Suprapubic skin (tissue), 4 donors: ENCODE data around the gene LCN15. TPM values are rescaled to one million over a fixed set of nuclear protein-coding genes. Genes with fewer than 3 reads are reported as not detected.

ENCODE experiments used
- DNase-seq, 2 donors: peaks; one replicate each; pipeline ENCODE4 v3.0.0-alpha.2; 2019; ENCODE audit warnings: low spot score in 2 of 2
- H3K27ac ChIP-seq: fragments of 200-600 bp; sonication (generic); one replicate; pipeline ENCODE4 v1.5.1; 2019
- H3K27me3 ChIP-seq: fragments of 200-600 bp; sonication (generic); one replicate; pipeline ENCODE4 v1.5.1; 2019
- H3K36me3 ChIP-seq: fragments of 200-600 bp; sonication (generic); one replicate; pipeline ENCODE4 v1.5.1; 2019
- H3K4me1 ChIP-seq: fragments of 200-600 bp; sonication (generic); one replicate; pipeline ENCODE4 v1.5.1; 2019
- H3K4me3 ChIP-seq: fragments of 200-600 bp; sonication (generic); one replicate; pipeline ENCODE4 v1.5.1; 2019; ENCODE audit warnings: mild to moderate bottlenecking
- H3K9me3 ChIP-seq: fragments of 200-600 bp; sonication (generic); one replicate; pipeline ENCODE4 v1.5.1; 2019
- EP300 ChIP-seq: sonication (generic); formaldehyde crosslinking; IDR thresholded peaks from one replicate; pipeline ENCODE4 v1.6.1; 2017; ENCODE audit warnings: antibody characterized with exemption
- POLR2A ChIP-seq, 2 donors: fragments of 450-650 bp; IDR thresholded peaks; one replicate each; pipeline ENCODE4 v1.6.1; 2017; ENCODE audit warnings: antibody characterized with exemption in 2 of 2, mild to moderate bottlenecking in 2 of 2, moderate library complexity in 2 of 2
- POLR2AphosphoS5 ChIP-seq, 3 donors: sonication (generic); formaldehyde crosslinking; IDR thresholded peaks; one replicate each; pipeline ENCODE4 v1.6.1; 2017; ENCODE audit warnings: antibody characterized with exemption in 3 of 3
- WGBS: methylation state at CpG from one replicate; pipeline ENCODE4 v1.1.5; 2018; 5-methylcytosine and 5-hydroxymethylcytosine counted together
- total RNA-seq, 4 donors: library from RNA; depleted of rRNA; stranded (reverse); fragments of >200 nt; gene quantifications; one replicate each; pipeline ENCODE4 v1.1.0, GENCODE V29; 2016
- TF ChIP-seq, protein P1 (sequence below), 2 donors: fragments of 200-600 bp in 1 of 2; fragments of 450-650 bp in 1 of 2; sonication (generic) in 1 of 2; IDR thresholded peaks; one replicate each; pipeline ENCODE4 v1.5.1; 2016 to 2019; ENCODE audit warnings: antibody characterized with exemption in 2 of 2, mild to moderate bottlenecking in 1 of 2, moderate library complexity in 1 of 2

Gene LCN15
- total RNA-seq, 4 donors from 2014 or later = 0.21 TPM; not detected in 3

DNA sequence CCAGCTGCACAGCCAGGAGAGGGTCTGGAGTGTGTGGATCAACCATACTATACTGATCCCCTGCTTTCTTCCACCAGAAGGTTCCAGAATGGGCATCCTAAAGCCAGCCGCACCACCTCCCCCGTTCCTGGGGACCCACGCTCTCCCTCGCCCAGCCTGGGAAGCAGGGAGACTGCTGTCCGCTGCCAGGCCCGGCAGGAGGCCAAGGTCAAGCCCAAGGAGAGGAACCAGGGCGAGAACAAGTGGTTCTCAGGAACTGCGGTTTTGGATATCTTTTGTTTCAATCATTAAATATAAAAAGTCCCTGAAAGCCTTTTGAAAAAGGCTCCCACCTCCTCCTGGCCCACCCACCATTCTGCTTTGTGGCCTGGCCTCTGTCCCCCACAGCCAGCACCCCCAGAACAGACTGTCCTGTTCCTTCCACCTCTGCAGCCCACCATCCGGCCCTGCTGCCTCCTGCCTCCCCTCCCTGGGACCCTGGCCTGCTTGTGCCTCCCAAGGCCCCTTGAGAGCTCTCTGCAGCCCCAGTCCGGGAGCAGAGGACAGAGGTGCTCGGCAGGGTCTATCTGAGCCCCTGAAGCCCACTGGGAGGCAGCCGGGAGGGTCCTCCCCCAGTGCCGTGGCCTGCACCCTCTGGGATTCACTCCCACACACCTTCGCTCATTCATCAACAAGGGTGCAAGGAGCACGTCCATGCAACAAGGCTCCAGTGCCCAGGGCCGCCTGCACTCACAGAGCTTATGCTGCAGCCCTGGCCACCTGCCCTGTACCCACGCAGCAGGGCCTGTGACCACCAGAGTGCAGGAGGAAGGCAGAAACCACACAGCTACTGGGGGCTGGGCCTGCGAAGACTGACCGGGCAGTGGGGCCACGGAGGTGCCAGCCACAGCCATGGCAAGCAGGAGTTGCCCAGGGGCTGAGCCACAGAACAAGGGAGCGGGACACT lies 15.4 kb downstream of the LCN15 start:
- H3K27ac ChIP-seq = no peak overlapping the region

DNA sequence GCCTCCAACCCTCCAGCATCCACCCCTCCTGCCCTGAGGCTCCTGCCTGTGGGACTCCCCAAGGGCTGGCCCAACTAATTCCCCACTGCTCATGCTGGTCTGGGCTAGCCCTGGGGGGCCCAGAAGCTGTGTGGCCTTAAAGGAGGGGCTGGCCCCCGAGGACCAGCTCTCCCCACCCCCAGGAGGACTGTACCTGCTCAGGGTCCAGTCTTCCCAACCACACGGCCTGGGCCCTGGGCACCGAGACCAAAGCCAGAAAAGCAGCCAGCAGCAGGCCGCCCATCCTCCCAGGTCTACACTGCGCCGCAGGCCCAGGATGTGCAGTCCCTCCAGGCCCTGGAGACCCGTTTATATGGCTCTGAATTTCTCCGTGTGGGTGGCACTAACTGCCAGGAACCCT lies 16.1 kb downstream of the LCN15 start, which contains the start of gene LCN6:
LCN6 (minus strand) TSS at position 325 of the 400 bp plus-strand sequence; CDS start at position 283, 42 bp downstream.
- Histone ChIP-seq H3K9me3 (no peaks in the 10 kb centered on the region), H3K27me3 (peaks cover 18% of the 10 kb centered on the region), H3K36me3 (no peaks in the 10 kb centered on the region), H3K4me1 (peaks cover 9% of the 10 kb centered on the region), H3K27ac (no peak within 1 kb of the TSS), H3K4me3 (no peak within 1 kb of the TSS)
- no peak for DNase-seq
- TF ChIP-seq, protein P1, sequence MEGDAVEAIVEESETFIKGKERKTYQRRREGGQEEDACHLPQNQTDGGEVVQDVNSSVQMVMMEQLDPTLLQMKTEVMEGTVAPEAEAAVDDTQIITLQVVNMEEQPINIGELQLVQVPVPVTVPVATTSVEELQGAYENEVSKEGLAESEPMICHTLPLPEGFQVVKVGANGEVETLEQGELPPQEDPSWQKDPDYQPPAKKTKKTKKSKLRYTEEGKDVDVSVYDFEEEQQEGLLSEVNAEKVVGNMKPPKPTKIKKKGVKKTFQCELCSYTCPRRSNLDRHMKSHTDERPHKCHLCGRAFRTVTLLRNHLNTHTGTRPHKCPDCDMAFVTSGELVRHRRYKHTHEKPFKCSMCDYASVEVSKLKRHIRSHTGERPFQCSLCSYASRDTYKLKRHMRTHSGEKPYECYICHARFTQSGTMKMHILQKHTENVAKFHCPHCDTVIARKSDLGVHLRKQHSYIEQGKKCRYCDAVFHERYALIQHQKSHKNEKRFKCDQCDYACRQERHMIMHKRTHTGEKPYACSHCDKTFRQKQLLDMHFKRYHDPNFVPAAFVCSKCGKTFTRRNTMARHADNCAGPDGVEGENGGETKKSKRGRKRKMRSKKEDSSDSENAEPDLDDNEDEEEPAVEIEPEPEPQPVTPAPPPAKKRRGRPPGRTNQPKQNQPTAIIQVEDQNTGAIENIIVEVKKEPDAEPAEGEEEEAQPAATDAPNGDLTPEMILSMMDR (IDR thresholded peaks at IDR 0.05) = no peak
- TF ChIP-seq POLR2AphosphoS5 (IDR thresholded peaks at IDR 0.05) (no peak), POLR2A (IDR thresholded peaks at IDR 0.05) (no peak), EP300 (no peak)
- 69% methylated on average over 8 of the region's 8 CpGs for WGBS

More for the DNA sequence above, 15.4 kb downstream of the LCN15 start:
- Histone ChIP-seq H3K36me3 (no peaks in the 10 kb centered on the region), H3K27me3 (peaks cover 10% of the 10 kb centered on the region), H3K4me1 (peaks cover 1% of the 10 kb centered on the region), H3K9me3 (no peaks in the 10 kb centered on the region), H3K4me3 (no peak overlapping the region)
- 68% methylated on average over 9 of the region's 21 CpGs for WGBS
- DNase-seq = no peak
- TF ChIP-seq POLR2A (IDR thresholded peaks at IDR 0.05) = no peak

DNA sequence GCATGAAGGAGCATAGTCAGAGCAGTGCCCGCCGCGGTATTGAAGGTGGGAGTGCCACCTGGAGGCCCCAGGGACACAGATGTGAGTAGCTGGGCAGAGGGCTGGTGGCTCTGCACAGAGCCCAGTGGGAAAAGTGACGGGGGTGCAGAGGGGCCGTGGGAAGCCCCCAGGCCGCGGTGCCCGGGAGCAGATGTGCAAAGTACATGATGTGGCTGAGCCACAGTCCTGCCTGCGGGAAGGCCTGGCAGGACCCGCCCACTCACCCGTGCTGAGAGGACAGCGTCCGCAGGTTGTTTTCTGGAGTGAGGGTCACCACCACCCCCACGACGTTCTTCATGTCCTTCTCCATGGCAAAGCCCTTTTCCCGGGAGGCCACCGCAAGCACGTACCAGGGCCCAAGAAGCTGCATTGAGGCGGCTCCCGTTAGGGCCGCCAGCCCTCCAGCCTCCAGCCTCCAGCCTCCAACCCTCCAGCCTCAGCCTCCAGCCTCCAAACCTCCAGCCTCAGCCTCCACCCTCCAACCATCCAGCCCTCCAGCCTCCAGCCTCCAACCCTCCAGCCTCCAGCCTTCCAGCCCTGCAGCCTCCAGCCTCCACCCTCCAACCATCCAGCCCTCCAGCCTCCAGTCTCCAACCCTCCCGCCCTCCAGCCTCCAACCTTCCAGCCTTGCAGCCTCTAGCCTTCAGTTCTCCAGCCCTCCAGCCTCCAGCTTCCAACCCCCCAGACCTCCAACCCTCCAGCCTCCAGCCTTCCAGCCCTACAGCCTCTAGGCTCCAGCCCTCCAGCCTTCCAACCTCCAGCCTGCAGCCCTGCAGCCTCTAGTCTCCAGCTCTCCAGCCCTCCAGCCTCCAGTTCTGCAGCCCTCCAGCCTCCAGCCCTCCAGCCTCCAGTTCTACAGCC lies 16.9 kb downstream of the LCN15 start:
- Histone ChIP-seq H3K4me3 (no peak overlapping the region), H3K27ac (no peak overlapping the region), H3K36me3 (no peaks in the 10 kb centered on the region), H3K27me3 (peaks cover 26% of the 10 kb centered on the region), H3K9me3 (no peaks in the 10 kb centered on the region), H3K4me1 (peaks cover 16% of the 10 kb centered on the region)
- TF ChIP-seq, protein P1 (IDR thresholded peaks at IDR 0.05) = no peak
- no peak for TF ChIP-seq POLR2A (IDR thresholded peaks at IDR 0.05)
- TF ChIP-seq EP300 = no peak
- no peak for TF ChIP-seq POLR2AphosphoS5 (IDR thresholded peaks at IDR 0.05)
- 87% methylated on average over 20 of the region's 22 CpGs for WGBS
- no peak for DNase-seq

- DNase-seq = no peak
- TF ChIP-seq EP300 (no peak), POLR2A (IDR thresholded peaks at IDR 0.05) (no peak), POLR2AphosphoS5 (IDR thresholded peaks at IDR 0.05) (no peak)
- TF ChIP-seq, protein P1 (IDR thresholded peaks at IDR 0.05) = no peak
- Histone ChIP-seq H3K9me3 (no peaks in the 10 kb centered on the region), H3K27ac (no peak overlapping the region), H3K27me3 (peaks cover 33% of the 10 kb centered on the region), H3K4me3 (no peak overlapping the region), H3K4me1 (peaks cover 24% of the 10 kb centered on the region), H3K36me3 (no peaks in the 10 kb centered on the region)
- WGBS = 89% methylated on average over 13 of the region's 18 CpGs
These were observed 17.7 kb downstream of the LCN15 start for GRCh38 chr9:136746621-136747020.

DNA sequence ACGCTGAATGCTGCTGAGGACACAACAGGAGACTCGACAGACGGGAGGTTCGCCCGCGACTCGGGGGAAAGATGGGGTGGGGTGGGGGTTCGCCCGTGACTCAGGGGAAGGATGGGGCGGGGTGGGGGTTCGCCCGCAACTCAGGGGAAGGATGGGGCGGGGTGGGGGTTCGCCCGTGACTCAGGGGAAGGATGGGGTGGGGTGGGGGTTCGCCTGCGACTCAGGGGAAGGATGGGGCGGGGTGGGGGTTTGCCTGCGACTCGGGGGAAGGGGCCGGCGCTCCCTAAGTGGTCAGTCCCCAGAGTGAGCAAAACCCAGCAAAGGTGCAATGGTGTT lies 18.2 kb downstream of the LCN15 start:
- peaks cover 38% of the 10 kb centered on the region for H3K27me3 ChIP-seq
- WGBS = 65% methylated on average over 20 of the region's 22 CpGs
- TF ChIP-seq, protein P1 (IDR thresholded peaks at IDR 0.05) = no peak
- TF ChIP-seq EP300 = no peak
- no peak for TF ChIP-seq POLR2AphosphoS5 (IDR thresholded peaks at IDR 0.05)
- no peak for TF ChIP-seq POLR2A (IDR thresholded peaks at IDR 0.05)
- peaks cover 29% of the 10 kb centered on the region for H3K4me1 ChIP-seq
- H3K4me3 ChIP-seq = peak overlapping the region; percentile 28
- no peaks in the 10 kb centered on the region for H3K36me3 ChIP-seq
- no peaks in the 10 kb centered on the region for H3K9me3 ChIP-seq
- H3K27ac ChIP-seq = no peak overlapping the region
- no peak for DNase-seq
